Rectal smooth muscle tissue (tissue), 1 donor: Measurements from ENCODE around the gene PARD3.

Experiments
- H3K27ac ChIP-seq: one replicate; pipeline ENCODE4 v1.7.0; 2013; ENCODE audit warnings: low read depth, low read length, inconsistent platforms
- H3K27me3 ChIP-seq: one replicate; pipeline ENCODE4 v1.7.0; 2013; ENCODE audit warnings: low read length; ENCODE audit not compliant: control insufficient read depth, insufficient read depth
- H3K36me3 ChIP-seq: one replicate; pipeline ENCODE4 v1.7.0; 2013; ENCODE audit warnings: low read length; ENCODE audit not compliant: control insufficient read depth, insufficient read depth
- H3K4me1 ChIP-seq: one replicate; pipeline ENCODE4 v1.7.0; 2013; ENCODE audit warnings: low read length; ENCODE audit not compliant: control insufficient read depth, insufficient read depth
- H3K4me3 ChIP-seq: one replicate; pipeline ENCODE4 v1.7.0; 2013; ENCODE audit warnings: low read length
- H3K9ac ChIP-seq: one replicate; pipeline ENCODE4 v1.7.0; 2013; ENCODE audit warnings: low read length

PARD3 gene

GRCh38 chr10:34175121-34175520, 640.0 kb downstream of the PARD3 start:
- H3K27me3 ChIP-seq: no peaks in the 10 kb centered on the region
- no peak overlapping the region for H3K4me3 ChIP-seq
- H3K9ac ChIP-seq: no peak overlapping the region
- H3K27ac ChIP-seq: no peak overlapping the region
- no peaks in the 10 kb centered on the region for H3K36me3 ChIP-seq
- no peaks in the 10 kb centered on the region for H3K4me1 ChIP-seq

GRCh38 chr10:34172936-34173533, 642.1 kb downstream of the PARD3 start:
- H3K9ac ChIP-seq: no peak overlapping the region
- no peak overlapping the region for H3K4me3 ChIP-seq
- H3K27ac ChIP-seq: no peak overlapping the region
- no peaks in the 10 kb centered on the region for H3K4me1 ChIP-seq
- H3K36me3 ChIP-seq: no peaks in the 10 kb centered on the region
- H3K27me3 ChIP-seq: no peaks in the 10 kb centered on the region

GRCh38 chr10:34171957-34172527, 643.1 kb downstream of the PARD3 start:
- H3K27me3 ChIP-seq: no peaks in the 10 kb centered on the region
- no peaks in the 10 kb centered on the region for H3K36me3 ChIP-seq
- no peak overlapping the region for H3K9ac ChIP-seq
- no peaks in the 10 kb centered on the region for H3K4me1 ChIP-seq
- no peak overlapping the region for H3K27ac ChIP-seq
- no peak overlapping the region for H3K4me3 ChIP-seq

GRCh38 chr10:34169677-34170076, 645.4 kb downstream of the PARD3 start:
- H3K36me3 ChIP-seq: no peaks in the 10 kb centered on the region
- H3K4me1 ChIP-seq: no peaks in the 10 kb centered on the region
- H3K4me3 ChIP-seq: no peak overlapping the region
- H3K27ac ChIP-seq: no peak overlapping the region
- H3K9ac ChIP-seq: no peak overlapping the region
- no peaks in the 10 kb centered on the region for H3K27me3 ChIP-seq

GRCh38 chr10:34169131-34169530, 646.0 kb downstream of the PARD3 start:
- H3K4me1 ChIP-seq: no peaks in the 10 kb centered on the region
- H3K27me3 ChIP-seq: no peaks in the 10 kb centered on the region
- no peaks in the 10 kb centered on the region for H3K36me3 ChIP-seq
- no peak overlapping the region for H3K4me3 ChIP-seq
- no peak overlapping the region for H3K27ac ChIP-seq
- H3K9ac ChIP-seq: no peak overlapping the region

- H3K9ac ChIP-seq: no peak overlapping the region
- no peaks in the 10 kb centered on the region for H3K36me3 ChIP-seq
- no peak overlapping the region for H3K4me3 ChIP-seq
- no peaks in the 10 kb centered on the region for H3K27me3 ChIP-seq
- H3K27ac ChIP-seq: no peak overlapping the region
- no peaks in the 10 kb centered on the region for H3K4me1 ChIP-seq
These were observed 646.7 kb downstream of the PARD3 start for GRCh38 chr10:34168439-34168838.

GRCh38 chr10:34166823-34167222, 648.3 kb downstream of the PARD3 start:
- no peaks in the 10 kb centered on the region for H3K36me3 ChIP-seq
- no peak overlapping the region for H3K27ac ChIP-seq
- H3K4me1 ChIP-seq: no peaks in the 10 kb centered on the region
- H3K27me3 ChIP-seq: no peaks in the 10 kb centered on the region
- no peak overlapping the region for H3K4me3 ChIP-seq
- H3K9ac ChIP-seq: no peak overlapping the region

- H3K4me1 ChIP-seq: no peaks in the 10 kb centered on the region
- H3K36me3 ChIP-seq: no peaks in the 10 kb centered on the region
- H3K27me3 ChIP-seq: no peaks in the 10 kb centered on the region
- H3K4me3 ChIP-seq: no peak overlapping the region
- H3K27ac ChIP-seq: no peak overlapping the region
- no peak overlapping the region for H3K9ac ChIP-seq
These were observed 648.7 kb downstream of the PARD3 start for GRCh38 chr10:34166354-34166753.

GRCh38 chr10:34164029-34164428, 651.1 kb downstream of the PARD3 start:
- H3K27ac ChIP-seq: no peak overlapping the region
- no peak overlapping the region for H3K4me3 ChIP-seq
- H3K4me1 ChIP-seq: no peaks in the 10 kb centered on the region
- no peaks in the 10 kb centered on the region for H3K27me3 ChIP-seq
- H3K9ac ChIP-seq: no peak overlapping the region
- no peaks in the 10 kb centered on the region for H3K36me3 ChIP-seq

GRCh38 chr10:34163075-34163905, 651.8 kb downstream of the PARD3 start:
- no peaks in the 10 kb centered on the region for H3K36me3 ChIP-seq
- H3K4me3 ChIP-seq: no peak overlapping the region
- H3K4me1 ChIP-seq: no peaks in the 10 kb centered on the region
- no peak overlapping the region for H3K27ac ChIP-seq
- no peaks in the 10 kb centered on the region for H3K27me3 ChIP-seq
- H3K9ac ChIP-seq: no peak overlapping the region

GRCh38 chr10:34161777-34162370, 653.2 kb downstream of the PARD3 start:
- H3K27me3 ChIP-seq: no peaks in the 10 kb centered on the region
- H3K4me1 ChIP-seq: peaks cover 2% of the 10 kb centered on the region
- no peak overlapping the region for H3K4me3 ChIP-seq
- no peak overlapping the region for H3K9ac ChIP-seq
- no peaks in the 10 kb centered on the region for H3K36me3 ChIP-seq
- H3K27ac ChIP-seq: no peak overlapping the region

GRCh38 chr10:34160595-34160994, 654.5 kb downstream of the PARD3 start:
- Histone ChIP-seq H3K9ac (no peak overlapping the region), H3K27me3 (no peaks in the 10 kb centered on the region), H3K27ac (no peak overlapping the region), H3K4me3 (no peak overlapping the region), H3K36me3 (no peaks in the 10 kb centered on the region), H3K4me1 (peaks cover 5% of the 10 kb centered on the region)
